HG02763 (cell line): ENCODE measurements around the gene CABP4.

Experiments used
- ATAC-seq: cut with Tn5 transposase; IDR thresholded peaks from one replicate; pipeline ENCODE4 v1.9.1; 2021; ENCODE audit warnings: mild to moderate bottlenecking, moderate library complexity; ENCODE audit not compliant: unreplicated experiment

CABP4 gene

DNA sequence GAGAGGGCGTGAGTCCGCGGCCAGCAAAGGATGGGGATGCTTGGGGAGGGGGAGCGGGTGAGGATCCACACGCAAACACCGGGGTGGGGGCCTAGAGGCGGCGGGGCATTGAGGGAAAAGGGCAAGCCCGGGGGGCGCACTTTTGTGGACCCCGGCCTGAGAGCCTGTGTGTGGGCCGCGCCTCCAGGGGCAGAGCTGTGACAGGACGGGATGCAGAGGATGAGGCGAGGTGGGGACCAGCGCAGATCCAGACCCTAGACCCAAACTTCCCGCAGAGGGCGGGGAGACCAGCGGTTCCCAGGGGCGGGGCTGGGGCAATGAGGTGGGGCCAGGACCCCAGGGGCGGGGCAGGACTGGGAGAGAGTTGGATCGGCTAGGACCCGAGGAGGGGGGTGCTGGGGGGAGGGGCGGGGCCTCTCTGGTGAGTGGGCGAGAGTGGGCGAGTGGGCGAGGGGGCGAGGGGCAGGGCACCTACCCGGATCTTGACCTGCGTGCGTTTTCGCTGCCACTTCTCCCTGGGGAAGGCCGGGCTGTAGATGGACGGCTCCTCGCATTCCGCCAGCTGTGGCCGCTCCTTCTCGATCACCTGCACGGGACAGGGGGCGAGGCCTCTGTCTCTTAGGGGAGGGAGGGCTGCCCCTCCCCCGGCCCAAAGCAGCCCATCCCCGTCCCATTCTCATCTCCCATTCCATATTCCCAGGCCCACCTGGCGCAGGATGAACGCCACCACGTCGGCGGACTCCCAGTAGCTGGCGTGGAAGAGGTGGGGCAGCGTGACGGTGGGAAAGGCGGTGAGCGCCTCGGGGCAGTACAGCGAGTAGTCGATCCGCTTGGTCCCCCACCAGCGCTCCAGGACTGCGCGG, 39.4 kb downstream of the CABP4 start:
- no peak for ATAC-seq

DNA sequence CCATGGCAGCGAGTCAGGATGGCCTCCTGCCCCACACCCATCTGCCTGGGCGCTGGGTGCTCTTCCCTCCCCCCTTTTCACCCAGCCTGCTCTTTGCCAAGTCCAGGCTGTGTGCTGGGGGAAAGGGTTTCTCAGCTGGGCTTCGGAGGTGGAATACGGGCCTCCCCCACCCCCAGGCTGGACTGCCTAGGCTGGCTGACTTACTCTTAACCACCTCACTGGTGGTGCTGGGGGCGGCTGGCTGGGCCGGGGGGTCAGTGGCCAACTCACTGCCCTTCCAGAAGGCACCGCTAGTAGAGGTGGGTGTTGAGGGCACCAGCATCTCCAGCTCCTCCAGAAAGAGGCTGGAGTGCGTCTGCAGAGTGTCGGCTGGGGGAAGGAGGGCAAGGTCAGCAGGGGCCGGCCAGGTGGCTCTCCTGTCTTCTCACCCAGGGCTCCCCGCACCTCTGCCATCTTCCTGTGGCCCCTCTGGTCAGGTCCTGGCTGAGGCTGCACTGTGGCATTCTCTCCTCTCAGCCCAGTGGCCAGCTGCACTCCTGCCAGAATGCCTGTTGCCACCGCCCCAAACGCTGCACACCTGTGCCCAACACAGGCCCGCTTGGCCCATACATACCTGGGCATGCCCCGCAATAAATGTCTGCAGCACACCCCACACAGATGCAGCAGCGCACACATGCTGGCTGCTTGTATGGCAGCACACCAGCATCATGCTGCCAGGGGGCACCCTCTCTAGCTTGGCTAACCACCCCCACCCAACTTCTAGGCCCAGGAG, 40.3 kb downstream of the CABP4 start:
- ATAC-seq, result no peak

GRCh38 chr11:67496113-67496512, 41.0 kb downstream of the CABP4 start:
- no peak for ATAC-seq

- ATAC-seq, result no peak
Observed at GRCh38 chr11:67497656-67498291, 42.6 kb downstream of the CABP4 start.

DNA sequence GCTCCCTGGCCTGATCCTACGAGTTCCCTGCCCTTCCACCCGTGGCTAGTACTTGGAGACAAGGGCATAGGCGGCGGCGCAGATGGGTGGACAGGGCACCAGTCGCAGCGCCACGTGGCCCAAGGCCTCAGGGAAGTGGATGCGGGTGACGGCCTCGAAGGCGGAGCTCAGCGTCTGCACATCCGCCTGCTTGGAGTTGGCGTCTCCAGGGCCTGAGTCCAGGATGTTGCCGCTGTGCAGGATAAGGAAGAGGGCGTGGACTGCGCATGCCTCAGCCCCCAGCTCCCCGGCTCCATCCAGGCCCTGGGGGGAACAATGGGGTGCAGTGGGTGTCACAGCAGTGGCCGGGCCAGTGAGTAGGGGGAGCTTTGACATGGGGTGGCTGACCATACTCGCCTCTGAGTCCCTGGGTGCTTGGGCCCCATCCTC, 43.4 kb downstream of the CABP4 start:
- ATAC-seq, result no peak

DNA sequence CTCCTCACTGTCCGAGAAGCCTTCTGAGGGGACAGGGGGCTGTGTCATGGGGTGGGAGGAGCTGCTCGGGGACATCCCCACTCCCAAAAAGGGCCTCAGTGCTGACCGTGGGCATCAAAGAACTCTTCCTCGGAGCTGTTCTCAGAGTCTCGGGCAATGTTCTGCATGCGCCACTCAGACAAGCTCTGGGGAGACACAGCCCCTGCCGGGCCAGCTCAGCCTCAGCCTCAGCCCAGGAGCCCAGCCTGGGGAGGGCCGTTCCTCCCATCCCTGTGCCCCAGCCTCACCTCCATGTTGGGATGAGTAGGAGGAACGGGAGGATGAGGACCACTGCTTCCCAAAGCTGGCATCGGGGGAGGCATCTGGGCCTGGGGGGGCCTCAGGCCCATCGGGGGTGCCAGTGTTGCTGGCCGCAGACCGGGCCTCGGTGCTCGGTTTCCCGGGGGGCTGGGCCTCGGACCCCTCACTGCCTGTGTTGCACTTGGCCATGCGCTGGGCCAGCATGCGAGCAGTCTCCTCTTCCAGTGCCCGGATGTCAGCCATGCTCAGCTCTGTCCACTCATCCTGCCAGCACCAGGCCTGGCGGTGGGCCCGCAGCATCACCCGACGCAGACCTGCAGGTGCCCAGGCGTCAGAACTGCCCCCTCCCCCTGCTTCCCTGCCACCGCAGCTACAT, 44.8 kb downstream of the CABP4 start:
- ATAC-seq, result no peak

- ATAC-seq, result no peak
Observed at GRCh38 chr11:67500484-67500821, 45.3 kb downstream of the CABP4 start.

GRCh38 chr11:67500831-67501715, 45.9 kb downstream of the CABP4 start:
- no peak for ATAC-seq

DNA sequence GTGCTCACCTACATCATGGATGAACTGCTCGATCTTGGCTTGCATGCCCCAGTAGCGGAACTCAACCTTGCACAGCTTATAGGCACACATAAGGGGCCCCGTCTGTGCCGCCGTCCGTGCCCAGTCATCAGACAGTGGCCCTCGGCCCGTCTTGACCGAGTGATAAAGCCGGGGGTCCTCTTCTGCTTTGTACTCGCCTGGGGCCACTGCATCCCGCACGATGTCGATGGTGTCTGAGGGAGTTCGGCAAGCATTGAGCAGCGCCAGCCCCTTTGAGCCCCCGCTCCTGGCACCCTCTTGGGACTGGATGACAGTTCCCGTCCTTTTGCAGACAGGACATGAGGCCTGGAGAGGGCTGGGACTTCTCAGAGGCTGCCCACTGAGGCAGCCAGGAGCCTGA, 46.7 kb downstream of the CABP4 start:
- no peak for ATAC-seq

DNA sequence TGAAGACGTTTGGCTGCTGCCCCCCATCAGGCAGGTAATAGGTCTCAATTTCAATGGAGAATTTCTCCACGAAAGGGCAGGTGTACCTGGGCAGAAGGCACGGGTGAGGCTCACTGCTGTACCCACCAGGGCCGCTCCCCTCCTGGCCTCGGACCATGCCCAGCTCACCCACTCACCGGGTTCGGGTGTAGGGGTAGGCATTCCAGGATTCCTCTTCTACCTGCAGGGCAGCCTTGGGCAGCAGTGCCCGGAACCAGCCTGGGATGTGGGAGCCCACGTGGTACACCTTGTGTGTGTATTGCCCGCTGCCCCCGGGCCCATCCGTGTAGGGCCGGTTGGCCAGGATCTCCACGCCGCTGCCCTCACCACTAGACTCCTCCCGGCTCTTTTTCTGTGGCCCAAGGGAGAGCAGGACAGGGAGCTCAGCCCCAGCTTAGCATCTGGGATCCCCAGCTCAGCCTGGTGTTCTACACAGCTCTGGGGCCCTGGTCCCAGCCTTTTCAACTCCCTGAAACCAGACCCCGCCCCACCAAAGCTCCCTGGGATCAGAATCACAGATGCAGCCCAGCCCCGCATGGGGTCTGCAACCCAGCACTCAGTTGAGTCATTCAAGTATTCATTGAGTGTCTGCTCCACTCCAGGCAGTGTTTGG, 47.3 kb downstream of the CABP4 start:
- ATAC-seq, result no peak

DNA sequence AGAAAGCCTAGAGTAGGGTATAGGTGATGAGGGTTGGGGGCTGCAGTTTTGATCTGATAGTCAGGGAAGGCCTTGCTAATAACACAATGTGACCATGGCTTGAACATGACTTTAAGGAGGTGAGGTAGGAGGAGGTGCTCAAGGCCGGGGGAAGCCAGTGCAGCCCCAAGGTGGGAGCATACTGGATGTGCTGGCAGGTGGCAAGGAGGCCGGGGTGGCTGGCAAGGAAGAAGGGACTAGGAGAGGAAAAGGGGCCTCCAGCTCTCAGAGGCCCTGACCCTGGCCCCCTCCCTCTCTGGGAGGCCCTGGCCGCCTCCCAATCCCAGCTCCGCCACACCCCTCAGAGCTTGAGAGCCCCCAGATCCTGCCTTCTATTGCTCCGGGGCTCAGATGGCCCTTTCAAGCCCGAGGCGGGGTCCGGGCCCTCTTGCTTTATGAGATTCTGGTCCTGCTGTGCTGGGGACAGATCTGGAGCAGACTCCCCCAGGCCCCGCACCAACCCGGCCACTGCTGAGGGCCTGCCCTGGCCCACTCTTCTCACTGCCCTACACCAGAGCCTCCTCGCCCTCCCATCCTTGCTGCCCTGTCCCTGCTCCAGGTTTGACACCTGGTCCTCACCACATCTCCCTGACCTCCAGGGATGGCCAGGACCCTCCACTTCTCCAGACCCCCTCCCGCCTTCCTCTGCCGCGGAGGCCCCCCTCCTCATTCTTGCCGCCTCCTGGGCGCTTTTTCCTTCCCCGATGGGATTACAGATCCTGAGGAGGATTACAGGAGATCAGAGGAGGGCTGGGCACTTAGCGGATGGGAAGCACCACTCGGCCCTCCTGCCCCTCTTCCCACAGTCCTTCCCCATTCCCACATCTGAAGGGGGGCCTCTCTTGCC, 48.2 kb downstream of the CABP4 start:
- ATAC-seq, result no peak

- ATAC-seq, result no peak
Observed at GRCh38 chr11:67504005-67504949, 49.1 kb downstream of the CABP4 start.

DNA sequence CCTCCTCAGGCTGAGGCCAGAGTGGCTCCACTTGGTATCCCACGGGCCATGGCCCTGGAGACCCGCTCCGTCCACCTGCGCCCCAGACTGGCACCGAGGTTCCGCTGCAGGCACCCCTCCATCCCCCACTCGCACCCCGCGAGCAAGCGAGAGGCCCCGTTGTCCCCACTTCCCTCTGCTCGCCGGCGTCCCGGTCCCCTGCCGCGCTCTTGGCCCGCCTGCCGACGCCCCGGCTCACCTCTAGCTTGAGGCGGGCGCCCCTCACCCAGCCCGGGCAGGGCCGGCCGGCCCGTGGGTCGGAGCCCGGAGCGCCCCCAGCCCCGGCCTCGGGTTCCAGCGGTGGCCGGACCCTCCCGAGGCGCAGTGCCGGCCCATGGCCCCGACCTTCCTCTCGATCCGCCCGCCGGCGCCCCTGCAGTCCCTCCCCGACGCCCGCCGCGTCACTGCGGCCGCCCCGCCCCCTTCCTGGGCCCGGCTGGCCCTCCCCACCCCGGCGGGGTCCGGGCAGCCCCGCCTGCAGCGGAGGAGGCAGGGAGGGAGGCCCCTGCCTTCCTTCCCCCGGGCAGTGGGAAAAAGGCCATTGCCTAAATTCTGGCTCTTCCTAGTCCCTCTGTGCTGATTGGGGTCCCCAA, 49.9 kb downstream of the CABP4 start, which contains the start of gene PITPNM1:
TSS of gene PITPNM1 (minus strand) at position 414 of the 632 bp plus-strand sequence. CDS start 1,183 bp downstream, outside the sequence.
- no peak for ATAC-seq

DNA sequence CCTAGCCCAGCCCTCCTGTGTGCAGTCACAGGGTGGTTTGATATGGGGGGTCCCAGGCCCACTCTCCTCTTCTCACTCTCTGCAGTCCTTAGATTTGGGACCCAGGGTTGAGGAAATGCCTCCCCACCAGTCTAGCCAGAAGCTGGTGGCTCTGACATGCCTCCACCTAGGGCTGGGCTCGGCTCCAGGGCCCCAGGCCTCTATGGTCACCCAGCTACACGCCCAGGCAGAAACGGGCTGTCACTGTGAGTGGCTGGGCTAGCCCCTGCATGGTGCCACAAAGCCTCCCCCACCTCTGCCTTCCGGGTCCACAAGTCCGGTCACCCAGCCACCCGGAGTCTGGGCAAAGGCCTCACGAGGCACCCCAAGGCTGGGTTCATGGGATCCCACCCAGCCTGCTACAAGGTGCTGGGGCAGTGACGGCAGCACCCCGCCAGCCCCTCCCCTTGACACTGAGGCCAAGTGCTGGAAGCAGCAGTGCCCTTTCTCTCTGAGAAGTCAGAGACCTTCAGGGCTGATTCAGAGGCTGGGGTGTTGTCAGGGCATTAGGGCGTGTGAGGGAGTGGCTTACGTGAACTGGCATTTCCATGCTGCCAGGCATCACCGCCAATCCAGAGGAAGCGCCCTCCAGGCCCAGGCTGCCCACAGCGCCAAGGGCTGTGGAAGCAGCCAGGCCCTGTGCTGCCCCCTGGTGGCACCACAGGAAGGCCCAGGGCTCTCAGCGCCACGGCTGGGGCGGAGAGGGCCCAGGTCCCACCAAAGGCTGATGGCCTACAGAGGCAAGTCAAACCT, 50.6 kb downstream of the CABP4 start:
- ATAC-seq, result no peak

DNA sequence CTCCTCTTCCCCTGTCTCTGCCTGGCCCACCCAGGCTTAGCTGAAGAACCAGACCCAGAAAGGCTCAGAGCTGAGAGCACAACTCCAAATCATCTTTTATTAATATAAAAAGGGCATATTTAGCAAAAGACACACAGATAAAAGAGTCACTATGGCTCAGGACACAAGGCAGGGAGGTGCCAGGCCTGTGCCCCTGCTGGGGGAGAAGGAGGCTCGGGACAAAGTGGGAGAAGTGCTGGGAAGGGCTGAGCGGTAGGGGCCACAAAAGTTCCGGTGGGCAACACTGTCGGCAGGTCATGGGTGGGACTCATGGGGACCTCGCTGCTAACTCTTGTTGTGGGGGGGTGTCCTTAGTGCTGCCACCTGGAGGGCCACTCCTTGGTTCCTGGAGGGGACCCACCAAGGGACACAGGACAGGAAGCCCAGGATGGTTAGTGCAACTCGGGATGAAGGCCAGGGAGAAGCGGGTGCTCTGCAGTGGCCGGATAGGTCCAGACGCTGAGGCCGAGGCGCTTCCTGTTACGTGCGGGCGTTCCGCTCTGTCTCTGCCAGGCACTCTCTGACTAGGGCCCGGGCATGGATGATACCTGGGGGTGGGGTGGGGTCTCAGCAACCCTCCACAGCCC, 51.4 kb downstream of the CABP4 start:
- no peak for ATAC-seq
